Fibroblast of villous mesenchyme (primary cell): ENCODE measurements around the gene SLC44A2. TPM values are rescaled to one million over a fixed set of nuclear protein-coding genes. Genes with fewer than 3 reads are reported as not detected.
"Not testable (repeated sequence)": the region's sequence is repeated elsewhere in the genome, so short reads cannot be mapped to it uniquely, and the experiment has no call there.

Experiments
- DNase-seq: peaks from one replicate; pipeline ENCODE4 v3.0.0-alpha.2; 2010; ENCODE audit warnings: low read depth
- H3K4me3 ChIP-seq: 2 replicates; pipeline ENCODE4 v1.5.1; 2011; ENCODE audit warnings: low read depth, mild to moderate bottlenecking, low read length
- total RNA-seq: library from RNA; depleted of rRNA; stranded (reverse); fragments of >200 nt; gene quantifications from 2 replicates; pipeline ENCODE4 v1.2.3, GENCODE V29; 2012
- TF ChIP-seq, protein P1 (sequence below): IDR thresholded peaks from 2 replicates; pipeline ENCODE4 v1.5.1; 2012; ENCODE audit warnings: low read depth, mild to moderate bottlenecking, low read length; ENCODE audit not compliant: insufficient read depth

SLC44A2 gene
- total RNA-seq, 1 donor = 88.5 TPM

DNA sequence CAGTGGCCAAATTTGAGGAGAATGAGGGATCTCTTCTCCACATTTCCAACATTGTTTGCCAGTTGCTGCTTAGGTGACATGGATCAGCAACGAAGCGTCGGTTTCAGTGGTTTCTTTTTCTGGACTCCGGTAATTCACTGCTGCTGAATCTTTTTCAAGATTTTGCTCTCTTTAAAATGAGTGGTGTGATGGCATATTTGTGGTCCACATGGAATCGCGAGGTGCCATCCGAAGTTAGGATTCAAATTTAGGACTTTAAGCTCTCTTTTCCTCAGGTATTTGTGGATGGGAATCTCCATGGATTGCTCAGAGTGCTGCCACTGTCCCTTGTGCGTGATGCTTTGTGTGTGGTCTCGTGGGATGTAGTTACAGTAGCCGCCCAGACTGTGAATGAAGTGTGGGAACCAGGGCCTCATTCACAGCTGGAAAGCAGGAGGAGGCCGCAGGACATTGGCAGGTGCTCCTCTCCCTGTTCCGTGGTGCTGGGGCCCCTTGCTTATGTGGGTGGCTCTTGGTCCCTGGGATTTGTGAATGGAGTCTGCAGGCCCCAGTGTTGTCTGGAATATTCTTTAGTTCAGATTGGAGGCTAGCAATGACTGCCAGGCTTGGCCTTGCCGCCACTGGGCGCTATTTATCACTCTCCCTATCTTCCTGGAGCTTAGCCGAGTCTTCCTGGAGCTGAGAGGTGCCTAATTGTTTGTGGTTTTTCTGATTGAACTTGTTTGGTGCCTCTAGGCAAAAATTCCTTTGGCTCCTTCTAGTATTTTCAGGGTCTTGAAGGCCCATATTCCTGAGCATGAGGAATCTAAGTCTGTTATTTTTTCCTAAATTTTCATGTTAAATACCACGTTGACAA is 30.3 kb downstream of the SLC44A2 start:
- TF ChIP-seq, protein P1, sequence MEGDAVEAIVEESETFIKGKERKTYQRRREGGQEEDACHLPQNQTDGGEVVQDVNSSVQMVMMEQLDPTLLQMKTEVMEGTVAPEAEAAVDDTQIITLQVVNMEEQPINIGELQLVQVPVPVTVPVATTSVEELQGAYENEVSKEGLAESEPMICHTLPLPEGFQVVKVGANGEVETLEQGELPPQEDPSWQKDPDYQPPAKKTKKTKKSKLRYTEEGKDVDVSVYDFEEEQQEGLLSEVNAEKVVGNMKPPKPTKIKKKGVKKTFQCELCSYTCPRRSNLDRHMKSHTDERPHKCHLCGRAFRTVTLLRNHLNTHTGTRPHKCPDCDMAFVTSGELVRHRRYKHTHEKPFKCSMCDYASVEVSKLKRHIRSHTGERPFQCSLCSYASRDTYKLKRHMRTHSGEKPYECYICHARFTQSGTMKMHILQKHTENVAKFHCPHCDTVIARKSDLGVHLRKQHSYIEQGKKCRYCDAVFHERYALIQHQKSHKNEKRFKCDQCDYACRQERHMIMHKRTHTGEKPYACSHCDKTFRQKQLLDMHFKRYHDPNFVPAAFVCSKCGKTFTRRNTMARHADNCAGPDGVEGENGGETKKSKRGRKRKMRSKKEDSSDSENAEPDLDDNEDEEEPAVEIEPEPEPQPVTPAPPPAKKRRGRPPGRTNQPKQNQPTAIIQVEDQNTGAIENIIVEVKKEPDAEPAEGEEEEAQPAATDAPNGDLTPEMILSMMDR = peak; percentile 7
- peak; percentile 49 for DNase-seq
- peak overlapping the region; percentile 97 for H3K4me3 ChIP-seq

DNA sequence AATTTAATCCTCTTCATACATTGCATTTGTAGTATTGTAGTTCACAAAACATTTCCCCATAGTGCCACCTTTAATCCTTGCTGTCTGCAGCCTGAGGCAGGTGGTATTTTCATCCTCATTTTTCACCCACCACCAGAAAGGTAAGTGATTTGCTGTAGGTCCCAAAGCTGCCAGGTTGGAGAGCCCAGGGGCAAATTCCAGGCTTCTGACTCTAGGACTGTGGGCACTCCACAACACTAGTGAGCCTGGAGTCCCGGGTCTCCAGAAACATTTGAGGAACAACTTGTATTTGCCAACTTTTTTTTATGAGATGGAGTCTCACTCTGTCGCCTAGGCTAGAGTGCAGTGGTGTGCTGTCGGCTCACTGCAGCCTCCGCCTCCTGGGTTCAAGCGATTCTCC is 35.0 kb downstream of the SLC44A2 start:
- H3K4me3 ChIP-seq = no peak overlapping the region
- TF ChIP-seq, protein P1 = no peak
- no peak for DNase-seq

DNA sequence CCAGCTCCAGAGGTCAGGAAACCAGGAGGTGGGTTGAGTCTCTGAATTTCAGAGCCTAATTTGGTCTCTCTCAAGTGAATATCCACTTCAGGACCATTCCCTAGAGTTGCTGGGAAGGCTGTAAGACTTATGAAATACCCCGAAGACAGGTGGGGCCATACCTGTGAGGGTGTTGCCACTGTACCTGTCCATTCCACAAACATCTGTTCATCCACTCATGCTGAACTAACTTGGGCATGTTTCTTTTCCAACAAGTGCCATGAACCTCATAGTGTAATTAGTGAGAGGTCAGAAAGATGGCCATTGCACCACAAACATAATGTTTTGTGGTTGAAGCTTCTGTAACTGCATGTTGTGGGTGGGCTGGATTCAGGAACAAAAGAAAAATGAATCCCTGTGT is 36.6 kb downstream of the SLC44A2 start:
- no peak overlapping the region for H3K4me3 ChIP-seq
- TF ChIP-seq, protein P1 = no peak
- DNase-seq = no peak

DNA sequence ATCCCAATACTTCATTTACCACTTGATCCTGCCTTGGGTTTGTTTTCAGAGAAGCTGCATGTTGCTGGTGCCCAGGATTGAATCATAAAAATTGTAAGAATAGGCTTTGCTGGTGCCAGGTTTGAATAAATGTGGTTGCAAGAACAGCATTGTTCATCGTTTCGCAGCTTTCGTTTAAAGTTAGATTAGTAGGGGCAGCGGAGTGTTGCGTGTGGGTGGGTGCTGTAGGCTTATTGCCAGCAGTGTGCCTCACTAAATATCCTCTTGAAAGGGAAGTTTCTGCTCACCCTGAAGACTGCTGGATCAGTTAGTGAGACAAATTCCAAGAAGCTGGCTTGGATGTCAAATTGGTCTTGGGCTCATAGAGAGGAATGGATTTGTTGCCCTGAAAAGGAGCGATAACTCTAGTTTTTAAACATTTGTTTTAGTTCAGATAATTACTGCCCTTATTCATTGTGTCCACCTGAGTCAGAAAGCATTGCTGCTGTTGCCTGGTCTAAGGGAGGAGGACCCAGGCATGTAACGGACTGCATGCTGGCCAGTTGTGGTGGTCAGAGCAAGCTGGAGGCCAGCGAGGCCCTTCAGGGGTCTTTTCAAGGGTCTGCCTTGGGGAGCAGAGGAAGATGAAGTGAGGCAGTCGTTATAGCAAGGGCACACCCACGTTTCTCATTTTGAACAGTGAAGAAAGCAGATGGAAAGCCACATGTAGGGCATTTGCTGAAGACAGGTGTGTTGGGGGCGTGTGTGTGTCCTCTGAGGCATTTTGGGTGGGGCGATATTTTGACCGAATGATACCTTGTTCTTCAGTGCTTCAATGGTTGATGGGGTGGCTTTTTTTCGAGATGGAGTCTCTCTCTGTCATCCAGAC is 37.3 kb downstream of the SLC44A2 start:
- TF ChIP-seq, protein P1 = no peak
- no peak overlapping the region for H3K4me3 ChIP-seq

DNA sequence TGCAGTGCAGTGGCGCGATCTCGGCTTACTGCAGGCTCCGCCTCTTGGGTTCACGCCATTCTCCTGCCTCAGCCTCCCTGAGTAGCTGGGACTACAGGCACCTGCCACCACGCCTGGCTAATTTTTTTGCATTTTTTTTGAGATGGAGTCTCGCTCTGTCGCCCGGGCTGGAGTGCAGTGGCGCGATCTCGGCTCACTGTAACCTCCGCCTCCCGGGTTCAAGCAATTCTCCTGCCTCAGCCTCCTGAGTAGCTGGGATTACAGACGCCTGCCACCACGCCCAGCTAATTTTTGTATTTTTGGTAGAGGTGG is 37.9 kb downstream of the SLC44A2 start:
- DNase-seq, H3K4me3 ChIP-seq: not testable (repeated sequence)

More for the DNA sequence above, 37.3 kb downstream of the SLC44A2 start:
- no peak for DNase-seq

DNA sequence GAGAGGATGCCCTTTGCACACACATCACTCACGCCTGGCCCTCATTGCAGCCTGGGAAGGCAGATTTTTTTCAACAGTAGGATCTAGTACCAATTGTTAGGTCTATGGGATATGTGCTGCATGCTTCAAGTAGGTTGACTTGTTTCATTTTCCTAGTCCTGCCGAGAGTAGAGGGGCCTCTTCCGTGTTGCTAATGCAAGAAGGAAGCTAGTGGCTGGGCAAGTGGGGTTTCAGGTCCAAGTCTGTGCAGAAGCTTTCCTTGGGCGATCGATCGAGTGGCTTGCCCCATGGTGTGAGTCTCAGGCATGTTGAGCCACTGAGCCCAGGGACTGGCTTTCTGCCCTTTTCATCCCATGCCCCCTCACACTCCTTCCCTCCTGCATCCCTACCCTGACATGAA is 42.5 kb downstream of the SLC44A2 start:
- TF ChIP-seq, protein P1 = no peak
- H3K4me3 ChIP-seq = no peak overlapping the region
- DNase-seq = no peak

DNA sequence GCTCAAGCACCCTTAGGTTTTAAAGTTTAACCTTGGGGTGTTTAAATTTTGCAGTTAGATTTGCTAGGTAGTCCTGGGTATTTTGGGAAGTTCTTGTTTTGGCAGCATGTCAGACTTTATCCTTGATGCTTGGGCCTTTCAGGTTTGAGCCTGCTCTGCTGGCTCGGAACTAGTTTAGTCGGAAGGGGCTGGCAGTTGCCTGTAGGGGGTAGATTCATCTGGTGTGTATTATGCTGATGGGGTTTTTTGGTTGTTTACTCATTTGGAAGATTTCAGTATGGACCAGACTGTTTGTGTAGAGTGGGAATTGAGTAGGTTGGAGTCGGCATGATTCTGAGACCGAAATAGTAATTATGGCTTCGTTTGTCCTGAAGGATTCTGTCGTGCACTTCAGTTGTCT is 43.9 kb downstream of the SLC44A2 start:
- H3K4me3 ChIP-seq = no peak overlapping the region
- TF ChIP-seq, protein P1 = no peak
- DNase-seq = no peak
